ENCODE results near the gene MAT2A. TPM values are rescaled to one million over a fixed set of nuclear protein-coding genes. Genes with fewer than 3 reads are reported as not detected.

MAT2A gene
- total and polyA plus RNA-seq, 10 donors, result 41.3 to 195 (median 133) TPM

DNA sequence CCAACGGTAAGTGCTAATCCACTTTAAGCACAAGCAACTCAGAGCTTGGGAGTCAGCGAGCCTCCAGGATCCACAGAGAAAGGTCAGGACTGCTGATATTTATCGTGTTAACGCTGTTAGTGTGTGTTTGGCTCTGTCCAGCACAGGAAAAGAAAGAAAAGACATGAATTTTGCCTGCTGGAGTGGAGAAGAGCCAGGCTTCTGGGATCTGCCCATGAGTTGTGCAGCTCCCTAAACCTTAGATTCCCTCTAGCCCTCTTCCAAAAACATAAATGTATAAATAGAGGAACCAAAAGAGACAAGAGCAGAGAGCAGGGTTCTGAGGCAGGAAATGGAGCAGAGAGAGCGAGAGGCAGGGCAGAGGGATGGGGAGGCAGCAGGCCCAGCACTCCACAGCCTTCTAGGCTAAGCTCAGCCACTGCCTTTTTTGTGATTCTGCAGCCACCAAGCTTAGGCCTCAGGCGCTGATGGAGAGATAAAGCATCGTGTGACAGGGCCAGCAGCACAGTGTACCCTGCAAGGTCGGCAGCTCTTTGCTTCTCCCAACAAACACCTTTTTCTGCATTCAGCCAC is 14.5 kb upstream of the MAT2A start:
- H3K4me1 ChIP-seq, result peaks cover 0 to 22% (median 8%) of the 10 kb centered on the region in 6 donors
- 27 to 40% (median 31%) methylated on average over 8 of the region's 8 CpGs for WGBS, 5 donors
- H3K27me3 ChIP-seq (replicated peaks in 1 of 7), result no peaks in the 10 kb centered on the region
- intact Hi-C loops (cut with DNase I; ENCODE audit: low total_unique reads), result no loop called here
- H3K9me3 ChIP-seq, result no peaks in the 10 kb centered on the region
- no peak for TF ChIP-seq POLR2A (IDR thresholded peaks at IDR 0.05)
- no peak for TF ChIP-seq POLR2AphosphoS5 (IDR thresholded peaks at IDR 0.05)
- TF ChIP-seq, protein P1, sequence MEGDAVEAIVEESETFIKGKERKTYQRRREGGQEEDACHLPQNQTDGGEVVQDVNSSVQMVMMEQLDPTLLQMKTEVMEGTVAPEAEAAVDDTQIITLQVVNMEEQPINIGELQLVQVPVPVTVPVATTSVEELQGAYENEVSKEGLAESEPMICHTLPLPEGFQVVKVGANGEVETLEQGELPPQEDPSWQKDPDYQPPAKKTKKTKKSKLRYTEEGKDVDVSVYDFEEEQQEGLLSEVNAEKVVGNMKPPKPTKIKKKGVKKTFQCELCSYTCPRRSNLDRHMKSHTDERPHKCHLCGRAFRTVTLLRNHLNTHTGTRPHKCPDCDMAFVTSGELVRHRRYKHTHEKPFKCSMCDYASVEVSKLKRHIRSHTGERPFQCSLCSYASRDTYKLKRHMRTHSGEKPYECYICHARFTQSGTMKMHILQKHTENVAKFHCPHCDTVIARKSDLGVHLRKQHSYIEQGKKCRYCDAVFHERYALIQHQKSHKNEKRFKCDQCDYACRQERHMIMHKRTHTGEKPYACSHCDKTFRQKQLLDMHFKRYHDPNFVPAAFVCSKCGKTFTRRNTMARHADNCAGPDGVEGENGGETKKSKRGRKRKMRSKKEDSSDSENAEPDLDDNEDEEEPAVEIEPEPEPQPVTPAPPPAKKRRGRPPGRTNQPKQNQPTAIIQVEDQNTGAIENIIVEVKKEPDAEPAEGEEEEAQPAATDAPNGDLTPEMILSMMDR (IDR thresholded peaks at IDR 0.05 in 8 of 11, conservative IDR thresholded peaks at IDR 0.05 in 3 of 11), result no peak
- H3K27ac ChIP-seq, result peak overlapping the region in 1 of 8 donors; percentile 25
- DNase-seq, result peak; percentile 48
- no peak overlapping the region for H3K4me3 ChIP-seq
- no peaks in the 10 kb centered on the region for H3K36me3 ChIP-seq

DNA sequence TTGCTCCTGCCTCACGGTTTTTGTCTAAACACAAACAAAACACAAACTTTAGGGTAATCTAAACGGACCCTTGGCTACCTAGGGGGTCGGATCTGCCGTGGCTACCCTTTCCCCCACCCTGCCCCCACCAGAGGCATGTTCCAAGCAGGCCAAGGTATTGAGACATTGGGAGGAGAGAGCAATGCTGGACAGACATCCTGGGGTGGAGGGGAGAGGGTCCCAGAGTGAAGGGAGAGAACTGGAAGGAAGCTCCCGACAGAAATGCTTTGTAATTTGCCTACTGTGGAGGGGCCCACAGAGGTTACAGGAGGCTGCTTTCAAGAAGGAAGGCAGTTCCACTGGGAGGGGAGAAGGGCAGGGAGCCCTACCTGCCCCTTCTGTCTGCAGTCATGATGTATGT is 13.9 kb upstream of the MAT2A start:
- Histone ChIP-seq H3K9me3 (no peaks in the 10 kb centered on the region), H3K27ac (peak overlapping the region in 1 of 8 donors; percentile 25), H3K27me3 (replicated peaks in 1 of 7) (no peaks in the 10 kb centered on the region), H3K4me1 (peaks cover 0 to 22% (median 8%) of the 10 kb centered on the region in 6 donors), H3K4me3 (no peak overlapping the region), H3K36me3 (no peaks in the 10 kb centered on the region)
- peak; percentile 25 for DNase-seq
- TF ChIP-seq POLR2AphosphoS5 (IDR thresholded peaks at IDR 0.05) (no peak), POLR2A (IDR thresholded peaks at IDR 0.05) (no peak)
- TF ChIP-seq, protein P1 (IDR thresholded peaks at IDR 0.05 in 8 of 11, conservative IDR thresholded peaks at IDR 0.05 in 3 of 11), result no peak
- intact Hi-C loops (cut with DNase I; ENCODE audit: low total_unique reads), result no loop called here
- 68 to 79% (median 70%) methylated on average over 5 of the region's 5 CpGs for whole genome bisulfite sequencing, 5 donors

DNA sequence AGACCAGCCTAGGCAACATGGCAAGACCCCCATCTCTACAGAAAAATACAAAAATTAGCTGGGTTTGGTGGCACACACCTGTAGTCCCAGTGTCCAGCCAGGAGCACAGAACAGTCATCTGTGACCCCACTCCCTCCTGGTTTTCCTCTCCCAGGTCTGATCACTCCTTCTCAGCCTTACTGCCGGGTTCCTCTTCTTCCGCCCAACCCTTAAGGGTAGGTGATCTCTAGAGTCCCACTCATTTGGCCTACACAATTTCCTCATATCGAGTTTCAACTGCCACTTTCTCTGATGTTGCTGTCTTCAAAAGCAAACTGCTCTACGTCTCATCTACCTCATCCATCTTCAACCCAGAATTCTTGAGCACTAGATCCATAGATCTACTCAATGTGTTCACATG is 13.4 kb upstream of the MAT2A start:
- Histone ChIP-seq H3K4me3 (no peak overlapping the region), H3K9me3 (no peaks in the 10 kb centered on the region), H3K4me1 (peaks cover 0 to 22% (median 8%) of the 10 kb centered on the region in 6 donors), H3K27ac (peak overlapping the region in 1 of 8 donors; percentile 25), H3K36me3 (no peaks in the 10 kb centered on the region), H3K27me3 (replicated peaks in 1 of 7) (no peaks in the 10 kb centered on the region)
- TF ChIP-seq POLR2AphosphoS5 (IDR thresholded peaks at IDR 0.05) (no peak), POLR2A (IDR thresholded peaks at IDR 0.05) (no peak)
- TF ChIP-seq, protein P1 (IDR thresholded peaks at IDR 0.05 in 8 of 11, conservative IDR thresholded peaks at IDR 0.05 in 3 of 11), result no peak
- intact Hi-C loops (cut with DNase I; ENCODE audit: low total_unique reads), result no loop called here
- 42 to 70% (median 58%) methylated on average over 4 of the region's 4 CpGs for WGBS, 5 donors
- DNase-seq, result no peak

DNA sequence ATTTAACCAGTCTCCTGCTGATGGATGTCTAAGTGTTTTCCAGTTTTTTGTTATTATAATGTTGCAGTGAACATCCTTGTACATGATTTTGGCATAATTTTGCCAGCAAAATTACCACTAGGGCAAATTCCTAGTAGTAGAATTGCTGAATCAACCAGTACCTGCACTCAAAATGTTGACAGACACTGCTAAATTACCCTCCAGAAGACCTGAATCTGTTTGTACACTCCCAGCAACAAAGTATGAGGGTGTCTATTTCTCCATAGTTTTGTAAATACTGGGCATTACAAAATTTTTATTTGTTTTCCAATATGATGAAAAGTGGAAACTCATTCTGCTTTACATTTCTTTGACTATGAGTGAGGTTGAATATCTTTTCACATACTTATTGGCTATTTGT is 11.2 kb upstream of the MAT2A start:
- Histone ChIP-seq H3K27me3 (replicated peaks in 1 of 7) (no peaks in the 10 kb centered on the region), H3K4me3 (no peak overlapping the region), H3K36me3 (no peaks in the 10 kb centered on the region), H3K27ac (no peak overlapping the region), H3K4me1 (peaks cover 0 to 22% (median 8%) of the 10 kb centered on the region in 6 donors), H3K9me3 (no peaks in the 10 kb centered on the region)
- no peak for DNase-seq
- no peak for TF ChIP-seq POLR2A (IDR thresholded peaks at IDR 0.05)
- intact Hi-C loops (cut with DNase I; ENCODE audit: low total_unique reads), result no loop called here
